OCI-LY7 (cell line): Measurements from ENCODE around the gene LAPTM5. TPM values are rescaled to one million over a fixed set of nuclear protein-coding genes. Genes with fewer than 3 reads are reported as not detected.

Experiments used
- BruUV-seq: library from RNA; stranded (reverse); fragments of 400-500 nt; replicated peaks from 2 replicates; lab custom pipeline; 2021; lab: Mats Ljungman, UMichigan
- CTCF ChIA-PET: fragments of 300-600 bp; sonication (Branson Sonifier 250); formaldehyde crosslinking; loops from one replicate; lab custom pipeline; 2022; ENCODE audit warnings: antibody characterized with exemption; ENCODE audit not compliant: unreplicated experiment; lab: Charles Lee
- POLR2A ChIA-PET: fragments of 300-600 bp; sonication (Branson Sonifier 250); formaldehyde crosslinking; loops from one replicate; lab custom pipeline; 2022; ENCODE audit warnings: antibody characterized with exemption; lab: Charles Lee
- DNase-seq: peaks from one replicate; pipeline ENCODE4 v3.0.0-alpha.2; 2015; ENCODE audit warnings: low spot score
- H2AFZ ChIP-seq: fragments of 200-600 bp; sonication (generic), shearing (Covaris generic); 2 replicates; pipeline ENCODE4 v1.6.1; 2014; ENCODE audit warnings: mild to moderate bottlenecking, antibody characterized with exemption, low read length, moderate library complexity
- H3K27ac ChIP-seq: fragments of 200-600 bp; sonication (generic); 2 replicates; pipeline ENCODE4 v1.5.1; 2014; ENCODE audit warnings: mixed run types, low read depth, mild to moderate bottlenecking, moderate library complexity, low read length, inconsistent platforms; ENCODE audit not compliant: poor library complexity, severe bottlenecking
- H3K36me3 ChIP-seq: fragments of 200-600 bp; sonication (generic); 2 replicates; pipeline ENCODE4 v1.6.1; 2014; ENCODE audit warnings: mild to moderate bottlenecking, antibody characterized with exemption, low read length, moderate library complexity, mixed read lengths; ENCODE audit not compliant: insufficient read depth
- H3K4me1 ChIP-seq: fragments of 200-600 bp; sonication (generic); 2 replicates; pipeline ENCODE4 v1.5.1; 2014; ENCODE audit warnings: mild to moderate bottlenecking, low read length; ENCODE audit not compliant: insufficient read depth, poor library complexity, severe bottlenecking
- H3K4me2 ChIP-seq: fragments of 200-600 bp; sonication (generic); 2 replicates; pipeline ENCODE4 v1.6.1; 2014; ENCODE audit warnings: mild to moderate bottlenecking, low read length
- H3K4me3 ChIP-seq: fragments of 200-600 bp; sonication (generic); 2 replicates; pipeline ENCODE4 v1.5.1; 2014; ENCODE audit warnings: mild to moderate bottlenecking, low read depth, low read length; ENCODE audit not compliant: poor library complexity, severe bottlenecking
- H3K79me2 ChIP-seq: fragments of 200-600 bp; sonication (generic); 2 replicates; pipeline ENCODE4 v1.6.1; 2016; ENCODE audit warnings: low read depth, mild to moderate bottlenecking, low read length, moderate library complexity, mixed read lengths; ENCODE audit not compliant: insufficient read depth
- H3K9me2 ChIP-seq: fragments of 200-600 bp; sonication (generic); 2 replicates; pipeline ENCODE4 v1.6.1; 2016; ENCODE audit warnings: mild to moderate bottlenecking, low read length, mixed read lengths; ENCODE audit not compliant: insufficient read depth
- H3K9me3 ChIP-seq: fragments of 200-600 bp; sonication (generic); 2 replicates; pipeline ENCODE4 v1.6.1; 2014; ENCODE audit warnings: mild to moderate bottlenecking, mixed run types, low read length, mixed read lengths
- H4K20me1 ChIP-seq: fragments of 200-600 bp; sonication (generic); 2 replicates; pipeline ENCODE4 v1.6.1; 2014; ENCODE audit warnings: mild to moderate bottlenecking, antibody characterized with exemption, low read length, moderate library complexity, mixed read lengths; ENCODE audit not compliant: insufficient read depth
- CTCF ChIP-seq: fragments of 200-600 bp; sonication (generic); conservative IDR thresholded peaks from 2 replicates; pipeline ENCODE4 v1.5.1; 2014; ENCODE audit warnings: mild to moderate bottlenecking, antibody characterized with exemption, low read length, moderate library complexity, mixed read lengths
- EZH2phosphoT487 ChIP-seq: fragments of 200-600 bp; sonication (generic); IDR thresholded peaks from 2 replicates; pipeline ENCODE4 v1.6.1; 2018; ENCODE audit warnings: low read depth, borderline replicate concordance, mild to moderate bottlenecking, mixed run types, antibody characterized with exemption, low read length, moderate library complexity, mixed read lengths
- intact Hi-C: fragments of 100-400 bp; cut with micrococcal nuclease; formaldehyde crosslinking; loops from one replicate; pipeline ENCODE4 v1.10.0; 2022; ENCODE audit not compliant: unreplicated experiment
- total RNA-seq, 2 experiments: library from RNA; depleted of rRNA in 1 of 2; stranded (reverse); fragments of >200 nt in 1 of 2; shearing (Covaris generic) in 1 of 2; gene quantifications; 2 replicates each; pipeline ENCODE4 v1.2.3, GENCODE V29; 2014 to 2022

LAPTM5 gene
- total RNA-seq, 2 experiments from 2014 or later, result 113 to 137 TPM

DNA sequence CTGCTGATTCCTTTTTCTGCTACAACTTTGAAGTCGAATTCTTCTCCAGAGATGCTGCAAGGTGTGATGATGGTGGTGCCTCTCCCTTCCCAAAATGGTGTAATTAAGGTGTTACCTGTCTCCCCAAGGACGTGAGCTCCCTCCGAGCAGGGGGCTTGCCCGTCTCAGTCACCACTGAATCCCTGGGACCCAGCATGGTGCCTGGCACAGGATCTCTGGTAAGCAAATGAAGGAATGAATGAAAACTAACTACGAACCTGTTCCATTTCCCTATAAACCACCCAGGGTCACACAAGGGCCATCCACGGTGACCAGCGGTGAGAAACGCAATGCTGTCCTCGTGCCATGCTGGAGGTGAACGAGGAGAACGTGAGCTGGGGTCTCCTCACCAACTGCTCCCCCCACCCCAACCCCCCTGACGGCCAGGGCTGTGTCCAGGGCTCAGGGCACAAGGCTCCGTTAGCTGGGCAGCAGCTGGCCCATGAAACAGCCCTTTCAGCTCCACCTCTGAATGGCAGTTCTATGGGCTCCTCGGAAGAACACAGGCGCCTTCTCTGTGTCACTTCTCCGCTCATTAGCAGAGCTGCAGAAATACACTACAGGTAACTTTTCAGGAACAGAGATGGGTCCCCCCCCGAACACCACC, 32.0 kb downstream of the LAPTM5 start:
- Histone ChIP-seq H2AFZ (no peak overlapping the region), H3K9me3 (no peaks in the 10 kb centered on the region), H3K27ac (no peak overlapping the region), H3K4me3 (no peak overlapping the region), H3K36me3 (no peaks in the 10 kb centered on the region), H3K4me1 (peaks cover 32% of the 10 kb centered on the region), H3K79me2 (no peaks in the 10 kb centered on the region), H4K20me1 (no peaks in the 10 kb centered on the region), H3K4me2 (no peak overlapping the region), H3K9me2 (no peaks in the 10 kb centered on the region)
- no TSS peak for BruUV-seq
- CTCF ChIA-PET, result interaction anchor here (1.8 kb wide), 1 partner anchor 53 kb away, joined by 5 read pairs; no protein-coding TSS in a partner anchor
- POLR2A ChIA-PET, result interaction anchor here (1.6 kb wide), 1 partner anchor 29 kb away, joined by 4 read pairs; no protein-coding TSS in a partner anchor
- intact Hi-C loops, result no loop called here
- TF ChIP-seq EZH2phosphoT487 (no peak), CTCF (no peak)
- no peak for DNase-seq

DNA sequence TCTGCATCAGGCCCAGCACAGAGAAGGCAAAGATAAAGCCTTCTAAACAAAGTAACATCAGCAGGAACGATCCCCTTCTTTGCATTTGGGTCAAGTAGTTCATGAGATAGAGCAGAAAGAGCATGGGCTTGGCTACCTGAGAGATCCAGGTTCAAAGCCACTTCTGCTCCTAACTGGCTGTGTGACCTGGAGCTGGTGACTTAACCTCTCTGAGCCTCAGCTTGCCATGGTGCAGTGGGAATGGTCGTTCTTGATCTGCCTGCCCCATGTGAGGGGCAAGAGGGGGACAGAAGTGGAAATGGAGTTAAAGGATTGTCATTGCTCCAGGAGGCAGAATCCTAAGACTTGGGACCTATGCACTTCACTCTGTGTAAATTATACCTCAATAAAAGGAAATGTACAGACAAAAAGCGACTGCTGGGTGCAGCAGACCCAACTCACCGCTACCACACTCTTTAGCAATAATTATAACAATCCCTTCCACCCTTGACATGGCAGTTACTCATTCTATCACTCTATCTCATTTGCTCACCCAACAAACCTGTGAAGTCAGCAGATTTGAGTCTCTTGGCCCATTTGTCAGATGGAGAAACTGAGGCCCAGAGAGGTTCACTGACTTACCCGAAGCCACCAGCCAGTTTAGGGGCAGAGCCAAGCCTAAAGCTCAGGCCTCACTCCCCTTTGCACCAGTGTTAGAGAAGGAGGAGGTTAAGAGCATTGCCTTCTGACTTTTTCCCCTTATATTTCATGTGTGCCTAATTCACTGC, 32.7 kb downstream of the LAPTM5 start:
- no peaks in the 10 kb centered on the region for H3K36me3 ChIP-seq
- intact Hi-C loops, result no loop called here

More for the DNA sequence above, 32.7 kb downstream of the LAPTM5 start:
- Histone ChIP-seq H3K79me2 (no peaks in the 10 kb centered on the region), H3K4me2 (no peak overlapping the region), H3K9me2 (no peaks in the 10 kb centered on the region), H3K4me1 (peaks cover 32% of the 10 kb centered on the region), H3K4me3 (no peak overlapping the region), H4K20me1 (no peaks in the 10 kb centered on the region), H3K9me3 (no peaks in the 10 kb centered on the region), H3K27ac (no peak overlapping the region), H2AFZ (no peak overlapping the region)
- no peak for DNase-seq
- no TSS peak for BruUV-seq
- POLR2A ChIA-PET, result interaction anchor here (1.6 kb wide), 1 partner anchor 29 kb away, joined by 4 read pairs; no protein-coding TSS in a partner anchor
- CTCF ChIA-PET, result interaction anchor here (1.6 kb wide), 1 partner anchor 26 kb away, joined by 4 read pairs; no protein-coding TSS in a partner anchor
- TF ChIP-seq CTCF (no peak), EZH2phosphoT487 (no peak)
